GM23248 (cell line): ENCODE results near the gene EPHA5. TPM values are rescaled to one million over a fixed set of nuclear protein-coding genes. Genes with fewer than 3 reads are reported as not detected.
A peak's percentile ranks its signal among the peaks of the same experiment; 100 is the strongest.

Source experiments
- DNase-seq: peaks from one replicate; pipeline ENCODE4 v3.0.0-alpha.2; 2015
- H2AFZ ChIP-seq: fragments of 200-600 bp; sonication (generic); 2 replicates; pipeline ENCODE4 v1.6.1; 2016; ENCODE audit warnings: antibody characterized with exemption
- H3F3A ChIP-seq: fragments of 200-600 bp; sonication (generic); 2 replicates; pipeline ENCODE4 v1.6.1; 2016; ENCODE audit warnings: mild to moderate bottlenecking, antibody characterized with exemption, mixed run types; ENCODE audit not compliant: insufficient read depth
- H3K27ac ChIP-seq: fragments of 200-600 bp; sonication (generic); 2 replicates; pipeline ENCODE4 v1.5.1; 2016; ENCODE audit warnings: mild to moderate bottlenecking
- H3K27me3 ChIP-seq: fragments of 200-600 bp; sonication (generic); replicated peaks from 2 replicates; pipeline ENCODE4 v1.6.1; 2016; ENCODE audit warnings: mild to moderate bottlenecking; ENCODE audit not compliant: insufficient read depth
- H3K36me3 ChIP-seq: fragments of 200-600 bp; sonication (generic); 2 replicates; pipeline ENCODE4 v1.6.1; 2016; ENCODE audit warnings: low read depth, mild to moderate bottlenecking
- H3K4me1 ChIP-seq: fragments of 200-600 bp; sonication (generic); 2 replicates; pipeline ENCODE4 v1.6.1; 2016; ENCODE audit warnings: mild to moderate bottlenecking; ENCODE audit not compliant: insufficient read depth
- H3K4me2 ChIP-seq: fragments of 200-600 bp; sonication (generic); one replicate; pipeline ENCODE4 v1.6.1; 2016; ENCODE audit warnings: mild to moderate bottlenecking; ENCODE audit not compliant: unreplicated experiment
- H3K4me3 ChIP-seq: fragments of 200-600 bp; sonication (generic); 2 replicates; pipeline ENCODE4 v1.5.1; 2016; ENCODE audit warnings: mild to moderate bottlenecking
- H3K79me2 ChIP-seq: fragments of 200-600 bp; sonication (generic); 2 replicates; pipeline ENCODE4 v1.6.1; 2016; ENCODE audit warnings: mild to moderate bottlenecking; ENCODE audit not compliant: insufficient read depth
- H3K9ac ChIP-seq: fragments of 200-600 bp; sonication (generic); 2 replicates; pipeline ENCODE4 v1.6.1; 2016; ENCODE audit warnings: mild to moderate bottlenecking
- H3K9me2 ChIP-seq: fragments of 200-600 bp; sonication (generic); 2 replicates; pipeline ENCODE4 v1.6.1; 2016; ENCODE audit warnings: mixed run types, mild to moderate bottlenecking, moderate library complexity; ENCODE audit not compliant: insufficient read depth
- H3K9me3 ChIP-seq: fragments of 200-600 bp; sonication (generic); one replicate; pipeline ENCODE4 v1.6.1; 2017; ENCODE audit warnings: low read depth
- H4K20me1 ChIP-seq: fragments of 200-600 bp; sonication (generic); 2 replicates; pipeline ENCODE4 v1.6.0; 2016; ENCODE audit not compliant: insufficient read depth
- EZH2 ChIP-seq: fragments of 200-600 bp; sonication (generic); IDR thresholded peaks from 2 replicates; pipeline ENCODE4 v1.6.1; 2018; ENCODE audit warnings: antibody characterized with exemption, mild to moderate bottlenecking; ENCODE audit not compliant: insufficient read depth, poor library complexity, severe bottlenecking
- EZH2phosphoT487 ChIP-seq: fragments of 200-600 bp; sonication (generic); IDR thresholded peaks from 2 replicates; pipeline ENCODE4 v1.6.1; 2018; ENCODE audit warnings: antibody characterized with exemption, moderate library complexity, mild to moderate bottlenecking, low read depth; ENCODE audit not compliant: insufficient read depth
- WGBS, 2 experiments: methylation state at CpG; one replicate each; pipeline ENCODE4 v1.1.6; 2015 to 2017; ENCODE audit warnings: low lambda C conversion rate in 2 of 2, low coverage in 1 of 2; ENCODE audit errors: missing lambda C conversion rate in 2 of 2; 5-methylcytosine and 5-hydroxymethylcytosine counted together
- in situ Hi-C: fragments of 300-500 bp; cut with MboI; formaldehyde crosslinking; loops from 2 replicates; pipeline ENCODE4 v1.15.0; 2020
- polyA plus RNA-seq: library from polyadenylated mRNA; unstranded; fragments of >200 nt; fragmentation: Nextera tagmentation; extraction: Ambion mirVana; gene quantifications from 2 replicates; pipeline ENCODE4 v1.2.1, GENCODE V29; 2016
- total RNA-seq: library from RNA; depleted of rRNA; stranded (reverse); fragments of >200 nt; shearing (Covaris generic); gene quantifications from 2 replicates; pipeline ENCODE4 v1.2.3, GENCODE V29; 2014

The EPHA5 gene
- total and polyA plus RNA-seq, 2 experiments from 2014 or later = not detected

DNA sequence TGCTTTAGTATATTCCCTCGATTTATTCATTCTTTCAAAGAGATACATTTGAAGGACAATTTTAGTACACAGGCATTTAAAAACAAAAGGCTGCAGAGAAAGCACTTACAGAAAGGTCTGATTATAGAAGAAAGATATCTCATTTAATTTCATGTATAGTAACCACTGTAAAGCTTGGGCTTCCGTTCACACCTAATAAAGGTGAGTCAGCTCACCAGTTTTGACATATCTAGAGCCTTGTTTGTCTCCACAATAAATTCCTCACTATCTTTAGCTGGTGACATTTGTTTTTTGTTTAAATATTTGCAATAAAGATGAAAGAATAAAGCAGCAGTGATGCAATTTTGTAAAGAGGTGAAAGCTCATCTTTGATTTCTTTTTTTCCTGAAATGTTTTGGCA lies 1.1 kb upstream of the EPHA5 start:
- Histone ChIP-seq H3K79me2 (no peaks in the 10 kb centered on the region), H3K9me2 (no peaks in the 10 kb centered on the region)

DNA sequence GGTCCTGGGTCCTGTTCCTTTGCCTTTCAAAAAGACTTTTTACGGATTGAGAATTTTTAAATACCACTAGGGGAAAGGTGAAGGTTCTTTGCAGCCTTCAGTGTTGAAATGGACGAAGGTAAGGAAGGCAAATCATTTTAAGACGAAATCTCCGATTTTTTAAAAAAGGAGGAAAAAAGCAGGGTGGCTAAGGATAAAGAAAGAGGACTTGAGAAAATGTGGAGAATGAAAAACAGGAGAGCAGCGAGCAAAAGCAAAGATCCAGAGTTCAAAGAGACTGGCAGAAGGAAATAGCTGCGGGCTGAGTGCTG lies 314 bp downstream of the EPHA5 start:
- H3F3A ChIP-seq = no peaks in the 10 kb centered on the region
- H3K4me3 ChIP-seq = peak overlapping the region; percentile 67
- peaks cover 5% of the 10 kb centered on the region; the same call in 1 of the 2 replicates for H3K4me1 ChIP-seq
- no peaks in the 10 kb centered on the region for H3K79me2 ChIP-seq
- H3K9me3 ChIP-seq = no peaks in the 10 kb centered on the region
- no peaks in the 10 kb centered on the region for H3K36me3 ChIP-seq
- in situ Hi-C loops = no loop called here
- 1 to 5% methylated on average over 6 of the region's 6 CpGs for WGBS, 2 experiments
- no peak overlapping the region for H3K9ac ChIP-seq
- H3K4me2 ChIP-seq = peak overlapping the region; percentile 81
- no peaks in the 10 kb centered on the region for H4K20me1 ChIP-seq
- peaks cover 78% of the 10 kb centered on the region for H3K27me3 ChIP-seq
- TF ChIP-seq EZH2 = peak; percentile 87
- TF ChIP-seq EZH2phosphoT487 = no peak
- no peak overlapping the region for H3K27ac ChIP-seq
- peak overlapping the region; percentile 86 for H2AFZ ChIP-seq
- H3K9me2 ChIP-seq = no peaks in the 10 kb centered on the region
- no peak for DNase-seq

More for the DNA sequence above, 1.1 kb upstream of the EPHA5 start:
- Histone ChIP-seq H3K9me3 (no peaks in the 10 kb centered on the region), H3K27ac (no peak overlapping the region), H3K36me3 (no peaks in the 10 kb centered on the region), H3K4me3 (no peak overlapping the region), H3F3A (no peaks in the 10 kb centered on the region), H4K20me1 (no peaks in the 10 kb centered on the region), H3K4me2 (no peak overlapping the region), H3K4me1 (peaks cover 5% of the 10 kb centered on the region; the same call in 1 of the 2 replicates), H3K9ac (no peak overlapping the region), H2AFZ (no peak overlapping the region), H3K27me3 (peaks cover 64% of the 10 kb centered on the region)
- in situ Hi-C loops = no loop called here
- no peak for TF ChIP-seq EZH2
- no peak for DNase-seq
- 44 to 46% methylated on average over 2 of the region's 2 CpGs for WGBS, 2 experiments

DNA sequence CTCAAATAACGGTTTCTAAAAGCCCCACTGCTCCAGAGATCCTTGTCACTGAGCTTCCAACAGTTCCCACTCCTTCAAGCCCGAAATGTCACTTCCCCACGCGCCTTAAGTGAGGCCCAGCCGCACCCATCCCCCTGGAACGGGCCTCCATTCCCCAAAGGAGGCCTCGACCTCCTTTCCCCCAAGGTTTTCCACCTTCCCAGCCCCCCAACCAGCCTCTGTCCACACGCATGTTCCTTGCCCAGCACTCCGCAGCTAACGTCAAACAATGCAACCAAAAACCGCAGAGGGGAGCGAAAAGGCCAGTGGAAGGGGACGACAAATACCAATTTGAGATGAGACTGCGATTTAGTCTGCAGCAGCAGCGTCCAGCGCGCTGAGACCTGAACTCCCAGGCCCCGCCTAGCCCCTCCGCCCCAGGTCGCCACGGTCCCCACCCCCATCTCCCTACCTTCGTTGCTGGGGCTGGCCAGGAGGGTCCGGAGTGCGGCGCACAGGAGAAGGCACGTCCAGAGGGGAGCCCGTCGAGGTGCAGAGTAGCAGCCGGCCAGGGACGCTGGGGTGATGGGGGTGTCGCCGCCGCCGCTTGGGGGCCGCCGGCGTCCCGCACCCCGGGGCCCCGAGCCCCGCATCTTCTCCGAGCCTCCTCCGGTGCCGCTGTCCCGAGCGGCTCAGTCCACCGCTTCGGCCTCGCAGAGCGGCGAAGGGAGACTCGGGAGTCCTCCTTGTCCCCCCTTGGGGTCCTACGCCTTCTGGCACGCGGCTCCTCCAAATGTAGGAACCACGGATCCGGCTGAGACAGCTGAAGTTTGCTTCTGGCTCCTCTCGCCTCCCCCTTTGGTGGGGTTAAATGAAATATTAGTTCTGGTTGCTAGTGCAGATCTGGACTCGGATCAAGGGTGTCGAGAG lies 924 bp downstream of the EPHA5 start:
- H3K9me3 ChIP-seq = no peaks in the 10 kb centered on the region
- 2 to 4% methylated on average over 48 to 59 of the region's 60 CpGs for WGBS, 2 experiments
- no peak for TF ChIP-seq EZH2
- TF ChIP-seq EZH2phosphoT487 = no peak
- peak overlapping the region; percentile 67 for H3K4me3 ChIP-seq
- peaks cover 82% of the 10 kb centered on the region for H3K27me3 ChIP-seq
- H3K4me2 ChIP-seq = peak overlapping the region; percentile 81
- peaks cover 5% of the 10 kb centered on the region; the same call in 1 of the 2 replicates for H3K4me1 ChIP-seq
- H3F3A ChIP-seq = no peaks in the 10 kb centered on the region
- no peaks in the 10 kb centered on the region for H3K36me3 ChIP-seq
- no peaks in the 10 kb centered on the region for H4K20me1 ChIP-seq
- in situ Hi-C loops = no loop called here
- no peak overlapping the region for H3K9ac ChIP-seq
- H3K9me2 ChIP-seq = no peaks in the 10 kb centered on the region
- peak overlapping the region; percentile 86; the same call in 1 of the 2 replicates for H2AFZ ChIP-seq
- H3K27ac ChIP-seq = no peak overlapping the region
- peak; percentile 11 for DNase-seq
- H3K79me2 ChIP-seq = no peaks in the 10 kb centered on the region

DNA sequence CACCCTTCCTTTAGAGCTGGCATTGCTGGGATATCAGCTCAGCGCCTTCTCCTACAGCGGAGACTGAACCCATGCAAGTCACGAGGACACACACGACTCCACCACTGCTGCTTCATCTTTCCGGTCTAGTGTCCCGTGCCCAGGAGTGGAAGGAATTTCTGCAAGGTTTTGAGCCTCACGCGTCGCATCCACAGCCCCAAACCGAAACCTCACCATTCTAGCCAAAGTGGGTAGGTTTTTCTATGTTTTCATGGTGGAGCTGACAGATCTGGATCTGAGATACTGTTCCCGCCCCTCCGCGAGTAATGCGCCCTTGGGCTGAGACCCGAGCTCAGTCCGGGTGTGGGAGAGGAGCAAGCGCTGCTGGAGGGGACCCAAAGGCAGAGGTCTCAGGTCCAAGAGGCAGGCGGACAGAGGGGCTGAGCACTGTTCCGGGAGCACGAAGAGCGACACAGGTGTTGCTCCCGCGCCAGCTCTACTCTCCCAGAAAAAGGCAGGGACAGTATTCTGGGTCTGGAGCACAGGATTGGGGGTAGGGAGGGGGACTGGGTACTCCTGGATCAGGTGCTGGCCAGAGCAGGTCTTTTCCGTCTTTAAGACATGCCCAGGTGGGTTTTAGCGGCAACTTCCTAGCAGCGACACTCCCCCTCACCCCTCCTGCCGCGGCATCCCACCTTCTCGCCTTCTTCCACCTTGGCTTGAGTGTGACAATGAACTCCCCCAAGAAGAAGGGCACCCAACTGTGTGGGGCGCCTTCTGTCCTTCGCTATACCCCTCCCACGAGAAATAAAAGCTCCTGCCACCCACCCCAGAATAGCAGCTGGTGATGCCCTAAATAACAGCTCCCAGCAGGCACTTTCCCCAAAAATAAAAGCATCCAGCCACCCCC lies 1.8 kb downstream of the EPHA5 start:
- Histone ChIP-seq H3K9ac (no peak overlapping the region), H4K20me1 (no peaks in the 10 kb centered on the region), H3K79me2 (no peaks in the 10 kb centered on the region), H3K4me3 (peak overlapping the region; percentile 40; the same call in 1 of the 2 replicates), H2AFZ (peak overlapping the region; percentile 42; the same call in 1 of the 2 replicates), H3K9me3 (no peaks in the 10 kb centered on the region), H3K27ac (no peak overlapping the region), H3K9me2 (no peaks in the 10 kb centered on the region), H3K4me2 (peak overlapping the region; percentile 62), H3K27me3 (peaks cover 88% of the 10 kb centered on the region), H3K4me1 (peaks cover 5% of the 10 kb centered on the region; the same call in 1 of the 2 replicates), H3K36me3 (no peaks in the 10 kb centered on the region), H3F3A (no peaks in the 10 kb centered on the region)
- WGBS, 2 experiments = 7 to 9% methylated on average over 32 of the region's 32 CpGs
- TF ChIP-seq EZH2 = peak; percentile 33
- no peak for TF ChIP-seq EZH2phosphoT487
- in situ Hi-C loops = no loop called here
- DNase-seq = peak; percentile 33
